A549 treated with Hydrocortisone at 1 μM for 4 hours (cell line): ENCODE measurements around the gene NOP9. TPM values are rescaled to one million over a fixed set of nuclear protein-coding genes. Genes with fewer than 3 reads are reported as not detected.

Experiments
- total RNA-seq: library from RNA; stranded (reverse); fragments of 200-300 nt; extraction: Qiagen RNA extraction; gene quantifications from 5 replicates; pipeline ENCODE4 v1.2.3, GENCODE V29; 2022

Gene NOP9, protein sequence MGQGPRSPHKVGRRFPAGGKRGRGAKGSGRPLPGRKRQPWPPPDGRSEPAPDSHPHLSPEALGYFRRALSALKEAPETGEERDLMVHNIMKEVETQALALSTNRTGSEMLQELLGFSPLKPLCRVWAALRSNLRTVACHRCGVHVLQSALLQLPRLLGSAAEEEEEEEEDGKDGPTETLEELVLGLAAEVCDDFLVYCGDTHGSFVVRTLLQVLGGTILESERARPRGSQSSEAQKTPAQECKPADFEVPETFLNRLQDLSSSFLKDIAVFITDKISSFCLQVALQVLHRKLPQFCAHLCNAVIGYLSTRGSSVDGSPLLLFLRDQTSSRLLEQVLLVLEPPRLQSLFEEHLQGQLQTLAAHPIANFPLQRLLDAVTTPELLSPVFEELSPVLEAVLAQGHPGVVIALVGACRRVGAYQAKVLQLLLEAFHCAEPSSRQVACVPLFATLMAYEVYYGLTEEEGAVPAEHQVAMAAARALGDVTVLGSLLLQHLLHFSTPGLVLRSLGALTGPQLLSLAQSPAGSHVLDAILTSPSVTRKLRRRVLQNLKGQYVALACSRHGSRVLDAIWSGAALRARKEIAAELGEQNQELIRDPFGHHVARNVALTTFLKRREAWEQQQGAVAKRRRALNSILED
- total RNA-seq: 13.0 to 18.8 TPM (median 16.2 TPM) in 5 replicates

DNA sequence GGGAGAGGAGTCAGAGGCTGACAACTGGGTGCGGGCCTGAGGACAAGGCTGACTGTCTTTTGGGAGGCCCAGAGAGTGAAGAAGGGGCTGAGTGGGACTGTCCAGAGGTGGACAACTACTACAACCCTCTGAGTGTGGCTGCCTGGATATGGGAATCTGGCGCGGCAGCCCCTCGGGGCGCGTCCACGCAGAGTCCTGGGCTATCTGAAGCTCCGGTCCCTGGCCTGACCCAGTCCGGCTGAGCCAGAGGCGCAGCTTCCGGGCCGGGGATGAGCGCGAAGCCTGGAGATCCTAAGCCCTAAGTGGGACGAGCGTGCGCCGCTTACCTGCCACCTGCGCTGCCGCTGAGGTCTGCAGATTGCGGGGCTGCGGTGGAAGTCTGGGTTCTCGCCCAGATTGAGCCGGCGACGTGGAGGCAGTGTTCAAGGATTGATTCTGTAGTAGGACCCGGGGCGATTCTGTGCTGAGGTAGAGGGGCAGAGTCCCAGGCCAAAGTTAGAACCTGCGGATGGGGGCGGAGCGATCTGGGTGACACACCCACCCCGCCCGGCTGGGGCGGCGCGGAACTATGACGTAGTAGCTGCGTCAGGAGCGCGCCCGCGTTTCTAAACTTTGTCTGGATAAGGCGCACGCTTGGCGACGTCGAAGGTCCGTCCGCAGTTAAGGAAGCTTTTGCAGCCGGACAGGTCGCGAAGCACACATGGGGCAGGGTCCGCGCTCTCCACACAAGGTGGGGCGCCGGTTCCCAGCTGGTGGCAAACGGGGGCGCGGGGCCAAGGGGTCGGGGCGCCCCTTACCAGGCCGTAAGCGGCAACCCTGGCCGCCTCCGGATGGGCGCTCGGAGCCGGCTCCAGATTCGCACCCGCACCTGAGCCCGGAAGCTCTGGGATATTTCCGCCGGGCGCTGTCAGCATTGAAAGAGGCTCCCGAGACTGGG is at the start of gene NOP9, which contains the start of gene DHRS1:
Gene NOP9 (plus strand): TSS at position 596 of the 937 bp plus-strand sequence. CDS start 105 bp downstream, at position 701.
Gene DHRS1 (minus strand): TSS at position 526 of the 937 bp plus-strand sequence. CDS start 674 bp downstream, outside the sequence.

DNA sequence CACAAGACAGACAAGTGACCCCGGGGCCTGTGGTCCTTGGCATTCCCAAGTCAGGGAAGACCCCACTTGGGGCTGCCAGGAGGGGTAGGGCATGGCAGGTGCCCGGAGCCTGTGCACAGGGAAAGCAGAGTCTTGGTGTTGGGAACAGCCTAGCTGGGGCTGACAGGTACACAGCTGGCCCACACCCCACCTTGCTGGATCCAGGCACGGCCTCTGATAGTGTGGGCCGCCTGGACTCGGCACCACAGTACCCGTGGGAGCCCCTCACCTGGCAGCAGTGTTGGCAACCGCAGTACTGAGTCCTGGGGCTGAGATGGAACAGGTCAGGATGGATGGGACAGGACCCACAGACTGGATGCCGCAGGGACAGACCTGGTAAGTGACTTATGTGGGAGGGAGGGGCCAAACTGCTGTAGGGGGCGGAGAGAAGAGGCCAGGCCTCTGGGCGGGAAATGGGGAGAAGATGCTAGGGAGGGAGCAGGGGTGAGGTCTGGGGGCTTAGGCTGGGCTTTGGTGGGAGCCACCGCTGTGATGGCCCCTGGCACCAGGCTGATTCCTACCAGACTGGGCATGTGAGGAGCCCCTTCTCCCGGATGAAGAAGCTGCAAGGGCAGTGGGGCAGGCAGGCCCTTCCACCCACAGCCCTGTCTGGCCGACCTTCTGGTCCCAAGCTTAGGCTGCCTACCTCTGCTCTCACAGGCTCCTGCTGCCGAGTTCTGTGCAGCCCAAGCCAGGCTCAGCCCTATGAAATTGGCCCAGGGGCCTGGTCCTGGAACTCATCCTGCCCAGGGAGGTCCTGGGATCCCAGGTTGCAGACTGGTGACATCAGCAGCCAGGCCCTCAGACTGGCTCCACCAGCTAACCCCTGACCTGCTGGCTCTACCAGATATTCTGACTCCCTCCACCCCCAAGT is 36.6 kb upstream of the NOP9 start, which contains the start of gene TGM1:
Gene TGM1 (minus strand): TSS at position 357 of the 913 bp plus-strand sequence. CDS start 825 bp downstream, outside the sequence.

DNA sequence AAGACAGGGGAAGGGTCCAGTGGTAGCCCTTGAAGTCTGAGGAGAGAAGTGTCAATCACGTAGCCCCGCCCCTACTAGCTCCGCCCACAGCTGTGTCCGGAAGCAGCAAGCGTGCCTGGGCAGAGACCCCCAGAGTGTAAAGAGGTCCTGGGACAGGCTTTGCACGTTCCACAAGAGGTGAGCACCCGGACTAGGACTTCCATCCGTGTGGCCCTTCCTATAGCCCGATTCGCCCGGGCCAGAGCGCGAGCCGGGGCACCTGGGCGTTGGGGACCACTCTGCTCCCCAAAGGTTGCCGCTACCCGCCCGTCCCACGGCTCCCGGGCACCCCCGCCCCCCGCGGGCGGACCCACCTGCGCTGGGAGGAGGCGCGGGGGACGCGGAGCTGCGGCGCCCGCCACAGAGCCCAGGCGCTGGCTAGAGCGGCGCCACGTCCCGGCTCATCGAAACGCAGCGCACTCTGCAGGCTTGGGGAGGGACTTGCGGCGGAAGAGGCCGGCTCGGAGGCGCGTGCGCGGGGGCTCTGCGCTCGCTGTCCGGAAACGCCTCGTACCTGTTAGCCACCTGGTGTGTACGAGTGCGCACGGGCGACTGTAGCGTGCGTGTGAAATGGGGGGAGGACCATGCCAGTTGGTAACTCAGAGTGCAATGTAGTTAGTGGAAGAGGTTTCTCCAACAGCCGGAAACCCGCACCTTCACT is 28.4 kb upstream of the NOP9 start, which contains the start of gene RABGGTA:
Gene RABGGTA (minus strand): TSS at position 464 of the 700 bp plus-strand sequence. CDS start 482 bp downstream, outside the sequence.

DNA sequence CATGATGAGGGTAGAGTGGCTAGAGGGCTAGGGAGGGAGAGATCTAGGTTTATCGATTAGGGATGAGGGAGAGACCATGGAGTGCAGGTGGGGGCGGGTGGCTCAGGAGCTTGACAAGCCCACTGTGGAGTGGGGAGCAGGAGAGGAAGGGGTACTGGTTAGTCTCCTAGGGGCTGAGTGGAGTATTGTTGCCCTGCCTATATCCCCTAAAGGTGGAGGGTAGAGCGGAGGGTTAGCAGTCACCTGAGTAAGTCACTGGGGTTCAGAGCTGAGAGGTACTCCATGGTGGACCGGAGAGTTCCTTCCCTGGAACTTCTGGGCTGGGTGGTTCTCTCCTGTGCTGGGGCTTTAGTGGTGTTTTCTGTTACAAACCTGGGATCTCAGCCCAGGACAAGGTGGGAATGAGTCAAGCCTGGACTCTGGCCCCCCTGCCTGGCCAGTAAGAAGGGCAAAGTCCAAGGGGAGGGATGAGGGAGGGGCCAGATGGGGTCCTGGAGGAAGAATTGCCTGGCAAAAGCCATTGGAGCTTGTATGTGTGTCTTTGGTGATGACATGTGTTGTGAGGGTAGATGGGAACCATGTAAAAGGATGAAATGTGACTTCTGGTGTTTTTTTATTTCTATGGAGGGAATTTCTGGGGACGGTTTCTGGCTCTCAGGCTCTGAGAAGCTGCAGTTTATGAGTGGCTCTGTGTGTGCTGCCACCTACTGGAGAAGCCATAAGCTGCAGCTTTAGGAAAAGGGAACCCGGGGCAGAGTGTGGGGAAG is 8.1 kb downstream of the NOP9 start, which contains the start of gene CIDEB:
Gene CIDEB (minus strand): TSS at position 403 of the 767 bp plus-strand sequence. CDS start 119 bp downstream, at position 284.

DNA sequence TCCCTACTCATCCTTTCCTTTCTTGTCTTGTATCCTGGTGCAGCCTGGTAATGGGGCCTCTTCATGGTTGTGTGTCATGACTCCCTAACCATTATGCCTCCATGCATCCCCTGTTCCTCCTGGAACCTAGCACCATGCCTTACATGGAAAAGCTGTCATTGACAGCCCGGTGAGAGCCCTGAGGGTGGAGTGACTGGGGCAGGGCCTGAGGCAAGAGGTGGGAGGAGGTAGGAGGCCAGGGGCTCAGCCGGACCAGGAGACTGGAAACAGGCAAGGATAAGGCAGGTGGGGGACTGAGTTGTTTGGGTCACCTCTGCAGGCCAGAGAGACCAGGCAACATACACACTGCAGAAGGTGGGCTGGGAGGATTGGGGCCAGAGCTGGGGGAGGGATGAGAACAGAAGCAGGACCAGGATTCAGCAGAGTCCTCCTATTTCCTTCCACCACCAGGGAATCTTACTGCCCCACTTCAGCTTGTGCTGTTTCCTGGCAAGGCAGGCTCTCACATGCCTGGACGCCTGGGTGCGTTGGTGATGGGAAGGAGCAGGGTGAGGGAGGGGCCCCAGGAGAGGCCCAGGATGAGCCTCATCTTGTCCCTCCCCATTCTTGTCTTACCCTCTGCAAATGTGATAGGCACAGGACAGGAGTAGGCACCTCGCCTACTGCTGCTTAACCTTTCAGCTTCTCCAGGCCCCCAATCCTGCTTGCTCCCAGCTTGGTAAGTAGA is 10.1 kb downstream of the NOP9 start, which contains the start of gene LTB4R2:
Gene LTB4R2 (plus strand): TSS at position 603 of the 727 bp plus-strand sequence. CDS start 525 bp downstream, outside the sequence.

DNA sequence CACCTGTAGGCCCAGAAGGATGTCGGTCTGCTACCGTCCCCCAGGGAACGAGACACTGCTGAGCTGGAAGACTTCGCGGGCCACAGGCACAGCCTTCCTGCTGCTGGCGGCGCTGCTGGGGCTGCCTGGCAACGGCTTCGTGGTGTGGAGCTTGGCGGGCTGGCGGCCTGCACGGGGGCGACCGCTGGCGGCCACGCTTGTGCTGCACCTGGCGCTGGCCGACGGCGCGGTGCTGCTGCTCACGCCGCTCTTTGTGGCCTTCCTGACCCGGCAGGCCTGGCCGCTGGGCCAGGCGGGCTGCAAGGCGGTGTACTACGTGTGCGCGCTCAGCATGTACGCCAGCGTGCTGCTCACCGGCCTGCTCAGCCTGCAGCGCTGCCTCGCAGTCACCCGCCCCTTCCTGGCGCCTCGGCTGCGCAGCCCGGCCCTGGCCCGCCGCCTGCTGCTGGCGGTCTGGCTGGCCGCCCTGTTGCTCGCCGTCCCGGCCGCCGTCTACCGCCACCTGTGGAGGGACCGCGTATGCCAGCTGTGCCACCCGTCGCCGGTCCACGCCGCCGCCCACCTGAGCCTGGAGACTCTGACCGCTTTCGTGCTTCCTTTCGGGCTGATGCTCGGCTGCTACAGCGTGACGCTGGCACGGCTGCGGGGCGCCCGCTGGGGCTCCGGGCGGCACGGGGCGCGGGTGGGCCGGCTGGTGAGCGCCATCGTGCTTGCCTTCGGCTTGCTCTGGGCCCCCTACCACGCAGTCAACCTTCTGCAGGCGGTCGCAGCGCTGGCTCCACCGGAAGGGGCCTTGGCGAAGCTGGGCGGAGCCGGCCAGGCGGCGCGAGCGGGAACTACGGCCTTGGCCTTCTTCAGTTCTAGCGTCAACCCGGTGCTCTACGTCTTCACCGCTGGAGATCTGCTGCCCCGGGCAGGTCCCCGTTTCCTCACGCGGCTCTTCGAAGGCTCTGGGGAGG is 11.3 kb downstream of the NOP9 start, which contains the start of gene LTB4R:
Gene LTB4R (plus strand): TSS at position 857 of the 959 bp plus-strand sequence. CDS start 4,150 bp downstream, outside the sequence.

DNA sequence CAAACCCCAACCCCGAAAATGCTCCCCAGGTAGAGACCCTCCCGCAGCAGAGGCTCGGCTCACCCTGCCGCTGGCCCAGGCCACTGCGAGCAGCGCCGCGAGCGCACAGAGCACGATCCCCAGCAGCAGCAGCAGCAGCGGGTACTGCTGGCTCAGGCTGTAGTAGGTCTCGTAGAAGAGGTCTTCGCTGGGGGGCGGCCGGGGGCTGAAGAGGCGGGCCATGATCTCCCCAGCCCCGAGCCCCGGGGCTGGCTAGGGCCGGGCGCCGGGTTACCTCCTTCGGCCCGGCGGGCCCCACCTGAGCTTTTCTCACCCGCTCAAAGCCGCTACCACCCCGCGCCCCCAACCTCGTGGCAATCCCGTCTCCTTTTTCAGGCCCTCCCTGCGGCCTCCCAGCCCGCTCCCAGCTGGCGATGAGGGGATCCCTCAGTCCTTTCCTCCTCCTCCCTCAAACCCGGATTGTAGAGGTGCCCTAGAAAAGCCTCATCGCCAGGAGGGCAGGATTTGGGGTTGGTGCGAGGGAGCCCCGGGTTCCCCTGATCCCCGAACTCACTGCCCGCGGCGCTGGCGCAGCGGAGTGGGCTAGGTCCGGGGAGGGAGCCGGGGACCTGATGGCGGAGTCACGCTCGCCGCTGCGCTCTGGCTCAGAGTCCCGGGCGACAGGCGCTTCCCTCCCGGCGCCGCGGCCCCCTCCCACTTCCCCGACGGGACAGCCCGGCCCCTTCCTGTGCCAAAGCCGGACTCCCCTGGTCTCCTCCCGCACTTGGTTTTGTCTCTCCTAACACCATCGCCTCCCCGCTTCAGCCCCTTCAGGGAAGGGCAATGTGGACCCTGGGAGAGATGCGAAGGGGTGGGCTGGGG is 35.0 kb downstream of the NOP9 start, which contains the start of gene ADCY4:
Gene ADCY4 (minus strand): TSS at position 641 of the 861 bp plus-strand sequence. CDS start 419 bp downstream, at position 222.

DNA sequence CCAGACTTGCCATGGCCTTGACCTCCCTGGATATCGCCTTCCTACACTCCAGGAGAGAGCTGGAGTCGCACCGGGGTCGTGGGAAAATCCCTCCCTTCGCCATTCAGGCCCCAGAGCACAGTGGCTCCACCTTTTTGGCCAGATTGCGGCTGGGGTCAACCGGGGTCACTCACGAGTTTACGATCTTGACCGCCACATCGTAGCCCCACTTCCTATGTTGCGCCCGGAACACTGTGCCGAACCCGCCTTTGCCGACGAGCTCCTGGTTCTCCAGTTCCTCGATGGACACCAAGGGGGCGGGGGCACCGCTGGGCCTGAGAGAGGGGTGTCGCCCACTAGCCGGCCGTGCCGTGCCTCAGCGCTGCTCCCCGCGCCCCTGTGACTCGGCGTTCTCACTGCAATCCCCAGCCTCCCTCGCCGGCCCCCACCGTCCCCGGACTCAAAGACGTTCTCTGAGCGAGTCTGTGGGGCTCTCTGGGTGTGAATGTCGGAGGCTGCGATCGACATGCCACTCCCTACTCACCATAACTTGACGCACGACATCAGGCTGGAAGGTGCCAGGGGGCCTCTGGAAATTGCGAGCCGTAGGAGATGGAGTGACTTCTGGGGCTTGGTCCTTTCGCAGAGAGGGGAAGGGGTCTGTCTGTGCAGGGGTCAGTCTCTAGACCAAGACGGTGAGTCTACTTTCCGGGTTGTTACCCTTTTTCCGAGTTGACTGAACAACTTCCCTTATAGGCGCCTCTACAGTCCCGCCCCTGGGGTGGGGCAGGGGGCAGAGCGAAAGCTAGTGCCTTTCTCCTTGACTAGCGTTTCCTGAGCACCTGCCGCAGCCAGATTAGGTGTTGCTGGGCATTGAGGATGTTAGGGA is 39.9 kb downstream of the NOP9 start, which contains the start of gene RIPK3:
Gene RIPK3 (minus strand): TSS at position 708 of the 868 bp plus-strand sequence. CDS start 165 bp downstream, at position 543.

Other genes with a start within 250 kb of the NOP9 start
- 0.25 to 0.62 TPM (median 0.54 TPM) in 5 replicates for gene CARMIL3, start 247.8 kb upstream of the NOP9 start, total RNA-seq
- 0.15 to 0.17 TPM in 2 of 5 replicates, not detected in the others for gene CPNE6, start 228.3 kb upstream of the NOP9 start, total RNA-seq
- 18.3 to 21.2 TPM (median 19.7 TPM) in 5 replicates for gene PCK2, start 205.5 kb upstream of the NOP9 start, total RNA-seq
- gene DCAF11, start 185.1 kb upstream of the NOP9 start, total RNA-seq: 19.6 to 26.7 TPM (median 20.6 TPM) in 5 replicates
- gene NRL, start 184.9 kb upstream of the NOP9 start, total RNA-seq: 0.59 to 0.94 TPM (median 0.69 TPM) in 5 replicates
- gene FITM1, start 169.2 kb upstream of the NOP9 start, total RNA-seq: 0.13 to 0.18 TPM (median 0.14 TPM) in 3 of 5 replicates, not detected in the others
- 159 to 189 TPM (median 167 TPM) in 5 replicates for gene PSME1, start 163.7 kb upstream of the NOP9 start, total RNA-seq
- gene EMC9, start 158.3 kb upstream of the NOP9 start, total RNA-seq: 46.8 to 61.3 TPM (median 57.0 TPM) in 5 replicates
- 143 to 202 TPM (median 162 TPM) in 5 replicates for gene PSME2, start 153.2 kb upstream of the NOP9 start, total RNA-seq
- 23.2 to 36.4 TPM (median 28.7 TPM) in 5 replicates for gene RNF31, start 152.4 kb upstream of the NOP9 start, total RNA-seq
- gene IRF9, start 138.6 kb upstream of the NOP9 start, total RNA-seq: 15.5 to 20.2 TPM (median 17.9 TPM) in 5 replicates
- 2.6 to 5.9 TPM (median 4.3 TPM) in 5 replicates for gene REC8, start 127.8 kb upstream of the NOP9 start, total RNA-seq
- 74.1 to 86.9 TPM (median 75.7 TPM) in 5 replicates for gene IPO4, start 111.0 kb upstream of the NOP9 start, total RNA-seq
- 61.4 to 81.2 TPM (median 65.5 TPM) in 5 replicates for gene TM9SF1, start 104.4 kb upstream of the NOP9 start, total RNA-seq
- not detected in 5 replicates for gene TSSK4, start 94.2 kb upstream of the NOP9 start, total RNA-seq
- 77.5 to 105 TPM (median 83.7 TPM) in 5 replicates for gene CHMP4A, start 86.4 kb upstream of the NOP9 start, total RNA-seq
- 28.0 to 33.9 TPM (median 32.1 TPM) in 5 replicates for gene MDP1, start 83.8 kb upstream of the NOP9 start, total RNA-seq
- 411 to 486 TPM (median 455 TPM) in 5 replicates for gene NEDD8, start 67.5 kb upstream of the NOP9 start, total RNA-seq
- gene GMPR2, start 66.9 kb upstream of the NOP9 start, total RNA-seq: 53.0 to 66.2 TPM (median 59.0 TPM) in 5 replicates
- 32.1 to 38.5 TPM (median 37.3 TPM) in 5 replicates for gene TINF2, start 57.2 kb upstream of the NOP9 start, total RNA-seq
- 0.99 to 1.6 TPM (median 1.5 TPM) in 5 replicates for gene TGM1, start 36.7 kb upstream of the NOP9 start, total RNA-seq
- gene RABGGTA, start 28.3 kb upstream of the NOP9 start, total RNA-seq: 15.6 to 18.0 TPM (median 17.0 TPM) in 5 replicates
- gene DHRS1, start 70 bp upstream of the NOP9 start, total RNA-seq: 9.8 to 11.5 TPM (median 11.2 TPM) in 5 replicates
- 0.13 to 0.22 TPM (median 0.22 TPM) in 5 replicates for gene CIDEB, start 8.1 kb downstream of the NOP9 start, total RNA-seq
- 3.0 to 4.9 TPM (median 3.8 TPM) in 5 replicates for gene LTB4R2, start 10.3 kb downstream of the NOP9 start, total RNA-seq
- 3.8 to 5.9 TPM (median 5.5 TPM) in 5 replicates for gene LTB4R, start 11.7 kb downstream of the NOP9 start, total RNA-seq
- not detected in 5 replicates for gene ADCY4, start 35.2 kb downstream of the NOP9 start, total RNA-seq
- gene RIPK3, start 40.1 kb downstream of the NOP9 start, total RNA-seq: not detected in 5 replicates
- gene NFATC4, start 68.3 kb downstream of the NOP9 start, total RNA-seq: 0.10 to 0.31 TPM (median 0.15 TPM) in 4 of 5 replicates, not detected in the other
- gene NYNRIN, start 99.2 kb downstream of the NOP9 start, total RNA-seq: 0.22 to 0.50 TPM (median 0.36 TPM) in 5 replicates
- gene CBLN3, start 129.8 kb downstream of the NOP9 start, total RNA-seq: 0.97 to 1.3 TPM (median 1.2 TPM) in 5 replicates
- gene KHNYN, start 130.1 kb downstream of the NOP9 start, total RNA-seq: 22.5 to 30.4 TPM (median 25.8 TPM) in 5 replicates
- 40.1 to 54.9 TPM (median 49.1 TPM) in 5 replicates for gene SDR39U1, start 142.9 kb downstream of the NOP9 start, total RNA-seq
- not detected in 5 replicates for gene CMA1, start 208.4 kb downstream of the NOP9 start, total RNA-seq